Testis (tissue), 2 donors: ENCODE data around the gene STAT2.

Source experiments
- POLR2A ChIP-seq: fragments of 450-650 bp; IDR thresholded peaks from one replicate; pipeline ENCODE4 v1.6.1; 2017; ENCODE audit warnings: antibody characterized with exemption, mild to moderate bottlenecking, moderate library complexity
- TF ChIP-seq, protein P1 (sequence below), 3 experiments: fragments of 450-650 bp in 2 of 3; fragments of 200-600 bp in 1 of 3; sonication (generic) in 1 of 3; IDR thresholded peaks; one replicate each; pipeline ENCODE4 v1.5.1; 2016 to 2019; ENCODE audit warnings: antibody characterized with exemption in 3 of 3, mild to moderate bottlenecking in 2 of 3, moderate library complexity in 1 of 3

GRCh38 chr12:56362130-56363059, 2.5 kb upstream of the STAT2 start, which contains the start of gene APOF:
- TF ChIP-seq, protein P1, sequence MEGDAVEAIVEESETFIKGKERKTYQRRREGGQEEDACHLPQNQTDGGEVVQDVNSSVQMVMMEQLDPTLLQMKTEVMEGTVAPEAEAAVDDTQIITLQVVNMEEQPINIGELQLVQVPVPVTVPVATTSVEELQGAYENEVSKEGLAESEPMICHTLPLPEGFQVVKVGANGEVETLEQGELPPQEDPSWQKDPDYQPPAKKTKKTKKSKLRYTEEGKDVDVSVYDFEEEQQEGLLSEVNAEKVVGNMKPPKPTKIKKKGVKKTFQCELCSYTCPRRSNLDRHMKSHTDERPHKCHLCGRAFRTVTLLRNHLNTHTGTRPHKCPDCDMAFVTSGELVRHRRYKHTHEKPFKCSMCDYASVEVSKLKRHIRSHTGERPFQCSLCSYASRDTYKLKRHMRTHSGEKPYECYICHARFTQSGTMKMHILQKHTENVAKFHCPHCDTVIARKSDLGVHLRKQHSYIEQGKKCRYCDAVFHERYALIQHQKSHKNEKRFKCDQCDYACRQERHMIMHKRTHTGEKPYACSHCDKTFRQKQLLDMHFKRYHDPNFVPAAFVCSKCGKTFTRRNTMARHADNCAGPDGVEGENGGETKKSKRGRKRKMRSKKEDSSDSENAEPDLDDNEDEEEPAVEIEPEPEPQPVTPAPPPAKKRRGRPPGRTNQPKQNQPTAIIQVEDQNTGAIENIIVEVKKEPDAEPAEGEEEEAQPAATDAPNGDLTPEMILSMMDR (IDR thresholded peaks at IDR 0.05) = no peak
- no peak for TF ChIP-seq POLR2A
